T follicular helper cell (primary cell): ENCODE measurements around the gene DACH1.

Experiments
- DNase-seq: peaks from one replicate; pipeline ENCODE4 v3.0.0-alpha.2; 2020; ENCODE audit warnings: low read depth

DACH1 gene

GRCh38 chr13:71702253-71702652 lies 164.8 kb downstream of the DACH1 start:
- no peak for DNase-seq

GRCh38 chr13:71701741-71702140 lies 165.3 kb downstream of the DACH1 start:
- no peak for DNase-seq

DNA sequence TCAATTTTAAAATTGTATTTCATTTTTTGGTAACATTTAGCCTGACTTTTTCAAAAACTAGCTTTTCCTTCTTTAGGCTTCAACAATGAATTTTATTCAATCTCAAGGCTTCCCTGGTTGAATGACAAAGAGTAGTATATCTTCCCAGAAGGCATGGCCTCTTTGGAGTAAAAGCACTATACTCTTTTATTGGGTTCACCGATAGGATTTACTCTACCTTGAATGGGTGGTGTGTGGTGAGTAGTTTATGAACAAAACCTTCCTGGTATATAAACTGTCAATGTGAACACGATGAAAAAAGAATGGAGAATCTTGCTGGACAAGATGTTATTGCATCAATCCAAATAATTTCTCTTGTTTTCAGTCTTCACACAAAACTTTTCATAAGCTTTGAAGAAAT lies 167.7 kb downstream of the DACH1 start:
- no peak for DNase-seq

GRCh38 chr13:71695662-71696061 lies 171.3 kb downstream of the DACH1 start:
- no peak for DNase-seq

- DNase-seq: no peak
These were observed 181.9 kb downstream of the DACH1 start for GRCh38 chr13:71685072-71685471.

GRCh38 chr13:71681901-71682613 lies 184.9 kb downstream of the DACH1 start:
- no peak for DNase-seq

DNA sequence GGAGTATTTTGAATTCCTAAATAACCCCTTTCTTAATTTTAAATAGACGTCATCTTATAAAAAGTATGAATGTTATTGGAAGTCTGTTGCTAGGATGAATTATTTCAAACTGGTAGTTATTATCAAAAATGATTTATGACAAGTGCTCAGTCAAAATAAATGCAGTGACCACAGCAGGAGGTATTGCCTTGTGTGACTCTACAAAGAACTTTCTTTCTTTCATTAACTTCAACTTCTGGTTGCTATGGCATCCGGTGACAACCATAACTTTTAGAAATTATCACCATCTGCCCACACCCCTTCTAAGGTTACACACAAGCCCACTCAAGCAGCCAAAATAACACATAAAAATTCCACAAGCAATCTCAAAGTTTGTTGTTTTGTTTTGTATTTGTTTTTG lies 189.9 kb downstream of the DACH1 start:
- DNase-seq: no peak

GRCh38 chr13:71672512-71672911 lies 194.5 kb downstream of the DACH1 start:
- DNase-seq: no peak

DNA sequence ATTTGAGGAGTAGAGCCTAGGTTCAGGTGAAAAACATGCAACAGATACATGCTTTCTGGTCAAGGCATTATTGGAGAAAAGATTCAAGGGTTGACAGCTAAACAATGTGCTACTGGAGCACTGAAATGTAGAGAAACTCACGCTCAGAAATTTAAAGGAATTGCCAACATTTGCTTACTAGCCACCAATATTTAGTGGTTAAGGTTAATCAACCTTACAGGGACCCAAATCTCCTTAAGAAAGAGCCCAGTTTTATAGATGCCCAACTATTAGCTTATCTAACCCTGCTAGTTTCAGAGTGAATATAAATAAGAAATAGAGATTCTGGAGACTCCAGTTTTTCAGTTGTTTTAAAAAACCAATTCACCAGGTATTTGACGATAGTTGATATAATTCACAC lies 203.6 kb downstream of the DACH1 start:
- no peak for DNase-seq

DNA sequence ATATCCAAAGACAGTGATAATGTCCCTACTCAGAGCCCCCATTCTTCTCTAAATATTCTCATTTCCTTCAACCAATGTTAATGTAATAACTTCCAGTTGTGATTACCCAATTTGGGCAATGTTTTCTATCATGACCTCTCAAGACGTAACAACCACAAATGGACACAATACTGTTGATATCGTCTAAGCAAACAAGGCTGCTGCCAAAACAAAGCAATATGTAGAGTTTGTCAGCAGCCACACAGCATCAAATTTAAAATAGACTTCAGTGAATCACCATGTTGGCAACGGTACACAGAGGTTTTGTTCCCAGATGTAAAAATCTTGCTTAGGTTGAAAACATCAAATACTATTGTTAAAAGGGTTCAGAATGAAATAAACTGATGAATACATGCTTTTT lies 205.1 kb downstream of the DACH1 start:
- DNase-seq: no peak

- DNase-seq: no peak
These were observed 207.6 kb downstream of the DACH1 start for GRCh38 chr13:71659404-71659803.

DNA sequence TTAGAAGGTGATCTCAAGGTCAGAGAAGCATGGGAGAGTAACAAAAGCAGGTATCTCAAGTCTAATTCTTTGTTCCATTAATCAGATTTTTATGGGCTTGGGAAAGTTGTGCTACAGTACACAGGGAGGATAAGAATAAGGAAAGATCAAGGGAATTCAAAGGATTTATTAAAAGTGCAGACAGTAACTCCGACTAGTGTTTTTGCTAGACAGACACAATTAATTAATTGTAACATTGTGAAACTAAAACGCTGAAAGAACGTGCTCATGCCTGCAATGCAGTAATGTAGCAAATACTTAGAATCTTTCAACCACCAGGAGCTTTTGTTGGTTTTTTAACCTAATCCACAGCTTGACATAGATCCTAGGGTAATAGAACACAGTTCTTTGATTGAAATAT lies 221.5 kb downstream of the DACH1 start:
- no peak for DNase-seq

- no peak for DNase-seq
These were observed 222.4 kb downstream of the DACH1 start for GRCh38 chr13:71644579-71644978.

DNA sequence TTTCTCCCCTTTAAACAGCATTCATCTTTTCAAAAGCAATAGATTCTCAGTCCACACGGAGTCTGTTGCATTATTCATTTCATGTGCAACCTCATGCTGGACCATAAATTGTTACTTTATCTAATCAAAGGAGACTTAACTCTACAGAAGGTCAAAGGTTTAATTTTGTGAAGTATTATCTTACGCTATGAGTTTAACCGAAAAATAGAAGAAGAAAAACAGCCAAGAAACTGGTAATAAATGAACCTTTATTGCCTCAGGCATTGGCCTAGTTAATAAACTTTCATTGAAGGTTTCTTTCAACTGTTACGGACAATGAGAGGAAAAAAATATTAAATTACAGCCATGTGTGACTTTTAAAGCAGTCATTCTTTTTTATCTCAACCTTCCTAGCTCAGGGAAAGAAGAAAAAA lies 223.6 kb downstream of the DACH1 start:
- no peak for DNase-seq

DNA sequence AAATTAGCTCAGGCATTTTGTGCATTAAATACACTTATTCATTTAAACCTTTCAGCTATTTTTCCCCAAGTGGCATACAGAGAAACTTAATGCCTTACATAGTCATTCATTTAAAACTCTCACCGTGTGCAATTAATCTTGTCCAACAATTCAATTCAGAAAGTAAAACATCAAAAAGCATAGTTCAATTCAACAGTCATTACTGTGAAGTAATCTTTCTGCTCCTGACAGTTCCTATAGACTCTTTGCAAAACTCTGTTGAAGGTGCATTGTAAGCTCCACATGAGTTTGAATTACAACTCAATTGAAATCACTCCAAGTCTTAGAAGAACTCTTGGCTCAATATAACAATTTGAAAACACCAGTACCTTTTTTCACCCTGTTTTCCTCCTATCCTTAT lies 228.3 kb downstream of the DACH1 start:
- DNase-seq: no peak

DNA sequence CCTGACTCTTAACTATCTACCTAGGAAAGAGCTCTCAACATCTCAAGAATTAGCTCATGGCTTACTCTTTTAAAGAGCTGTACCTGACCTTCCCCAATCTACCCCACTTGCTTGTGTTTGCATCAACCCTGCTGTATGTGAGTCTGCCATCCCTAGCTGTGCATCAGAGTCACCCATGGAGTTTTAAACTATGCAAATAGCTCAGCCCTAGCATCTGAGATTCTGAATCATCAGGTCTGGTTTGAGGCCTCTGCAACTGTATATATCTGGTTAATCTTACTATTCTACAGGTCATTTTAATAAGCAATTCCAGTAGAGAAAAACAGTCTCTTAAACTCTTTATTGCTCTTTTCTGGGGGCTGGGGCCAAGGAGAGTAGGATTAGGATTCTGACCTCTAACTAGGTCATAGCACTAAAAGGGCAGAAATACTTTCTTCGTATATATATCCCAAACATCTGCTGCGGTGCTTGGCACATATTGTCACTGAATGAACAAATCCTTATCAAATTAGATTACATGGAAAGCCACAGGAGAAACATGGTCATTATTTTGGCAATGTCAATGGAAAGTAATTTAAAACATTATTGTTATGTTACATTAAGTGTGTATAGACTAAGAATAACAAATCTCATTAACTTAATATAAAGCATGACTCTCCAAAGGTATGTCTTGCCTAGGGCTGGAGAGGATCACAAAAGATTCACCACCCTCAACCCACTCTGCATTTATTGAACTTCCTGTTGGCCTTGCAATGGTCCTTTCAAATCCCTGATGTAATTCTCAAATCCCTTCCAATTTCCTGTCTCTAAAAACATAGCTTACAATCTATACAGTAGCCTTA lies 232.2 kb downstream of the DACH1 start:
- DNase-seq: no peak

DNA sequence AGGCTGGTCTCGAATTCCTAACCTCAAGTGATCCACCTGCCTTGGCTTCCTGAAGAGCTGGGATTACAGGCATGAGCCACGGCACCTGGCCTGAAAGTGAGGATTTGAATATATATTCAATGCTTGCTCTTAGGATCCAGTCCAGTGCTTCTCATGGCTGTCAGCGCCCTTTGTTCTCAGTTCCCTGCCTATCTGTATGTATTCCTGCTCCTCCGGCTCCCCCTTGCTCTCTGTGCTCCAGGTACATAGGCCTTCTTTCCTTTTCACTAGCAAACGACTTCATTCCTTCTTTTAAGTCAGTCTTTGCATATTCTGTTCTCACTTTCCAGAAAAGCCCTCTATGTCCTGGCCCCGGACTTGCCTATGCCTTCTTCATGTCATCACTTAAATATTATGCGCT lies 232.8 kb downstream of the DACH1 start:
- no peak for DNase-seq

- no peak for DNase-seq
These were observed 234.3 kb downstream of the DACH1 start for GRCh38 chr13:71632721-71633120.

DNA sequence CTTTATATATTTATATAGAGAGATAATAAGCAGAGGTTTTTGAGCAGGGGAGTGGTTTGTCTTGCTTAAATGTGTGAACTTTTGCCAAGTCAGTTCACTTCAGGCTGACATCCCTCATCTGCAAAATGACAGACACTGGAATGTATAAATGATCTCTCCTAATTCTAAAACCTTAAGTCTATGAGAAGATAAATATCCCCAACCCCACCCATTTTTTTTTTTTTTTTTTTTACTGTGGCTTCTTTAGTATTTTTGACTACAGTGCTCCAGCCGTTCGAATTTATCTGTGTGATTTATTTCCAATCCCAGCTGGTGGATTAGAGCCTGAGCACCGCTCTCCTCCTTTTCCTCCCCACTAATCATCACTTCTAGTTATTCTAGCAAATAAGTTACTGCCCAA lies 234.8 kb downstream of the DACH1 start:
- DNase-seq: no peak

GRCh38 chr13:71629167-71629566 lies 237.8 kb downstream of the DACH1 start:
- DNase-seq: no peak

DNA sequence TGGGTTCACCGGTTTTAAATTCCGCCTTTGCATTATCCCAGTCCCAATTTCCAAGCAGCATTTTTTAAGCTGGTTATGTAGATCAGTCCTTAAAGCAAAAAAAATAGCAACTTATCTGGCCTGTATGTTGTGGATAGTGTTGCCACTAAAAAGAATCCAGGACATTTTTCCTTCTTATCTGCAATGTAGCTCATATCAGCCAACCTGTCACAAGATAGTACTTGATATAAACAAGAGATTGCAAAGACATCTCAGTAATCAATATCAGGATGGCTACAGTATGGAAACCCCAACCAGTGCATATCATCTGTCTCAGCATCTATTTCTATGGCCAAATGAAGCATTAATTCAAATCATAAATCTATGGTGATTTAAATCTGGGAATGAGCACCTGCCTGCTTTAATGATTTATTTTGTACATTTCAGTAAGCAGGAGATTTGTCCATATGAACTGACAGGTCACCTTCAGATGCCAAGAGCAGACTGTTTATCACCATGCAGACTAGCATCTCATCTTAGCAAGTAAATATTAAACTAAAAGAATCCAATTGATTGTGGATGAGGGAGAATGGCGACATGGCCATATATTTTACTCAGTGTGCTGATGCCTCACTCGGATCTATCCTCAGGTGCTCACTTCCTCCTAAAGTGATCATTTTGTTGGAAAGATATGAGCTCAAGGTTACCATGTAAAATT lies 240.4 kb downstream of the DACH1 start:
- no peak for DNase-seq

DNA sequence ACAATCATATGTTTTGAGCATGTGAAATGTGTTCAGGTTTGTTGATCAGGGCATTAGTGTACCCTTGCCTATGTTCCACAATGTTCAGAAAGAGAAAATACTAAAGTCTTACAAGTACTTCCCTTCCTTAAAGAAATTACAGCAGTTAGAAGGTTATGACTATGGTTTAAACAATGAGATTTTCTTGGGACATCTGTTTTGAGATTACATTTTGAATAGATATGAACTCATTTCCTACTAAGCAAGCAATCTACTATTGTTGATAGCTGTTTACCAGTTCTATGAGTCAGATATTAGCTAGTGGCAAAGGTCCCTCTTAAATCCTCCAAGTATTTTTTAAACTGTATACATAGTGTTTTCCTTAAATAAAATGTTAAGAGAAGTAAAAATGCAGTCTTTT lies 241.3 kb downstream of the DACH1 start:
- DNase-seq: no peak
